ENCODE results near the gene TSPAN11. TPM values are rescaled to one million over a fixed set of nuclear protein-coding genes. Genes with fewer than 3 reads are reported as not detected.

TSPAN11 gene
- total RNA-seq, 1 donor from 2014 or later: 12.4 TPM

- Histone ChIP-seq H3K4me2 (ENCODE audit: low read length) (peak overlapping the region; percentile 85), H2AFZ (ENCODE audit: low read depth, low read length) (peak overlapping the region; percentile 85)
- peak overlapping the region; percentile 79 for H3K4me3 Mint-ChIP-seq (ENCODE audit: unreplicated experiment)
Observed at GRCh38 chr12:30925607-30926242, 823 bp upstream of the TSPAN11 start.

DNA sequence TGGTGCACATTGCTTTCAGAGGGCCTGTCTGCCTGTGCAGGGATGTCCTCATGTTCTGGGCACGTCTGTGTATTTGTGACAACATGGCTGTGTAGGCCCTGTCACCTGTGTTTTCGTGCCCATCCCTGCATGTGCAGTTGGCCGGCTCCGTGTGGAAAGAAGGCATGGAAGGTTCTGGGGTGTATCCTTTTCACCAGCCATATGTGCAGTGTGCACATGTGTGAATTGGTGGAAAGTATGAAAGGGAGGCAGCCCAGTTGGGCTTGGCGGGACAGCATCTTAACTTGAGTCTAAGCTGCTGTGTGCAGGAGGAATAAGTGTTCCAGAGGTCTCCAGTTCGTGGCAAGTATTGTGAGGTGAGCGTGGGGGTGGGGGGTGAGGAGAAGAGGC is 669 bp downstream of the TSPAN11 start:
- Histone ChIP-seq H3K27me3 (ENCODE audit: insufficient read depth, low read length) (no peaks in the 10 kb centered on the region), H3K9ac (ENCODE audit: low read length) (no peak overlapping the region), H3K27ac (ENCODE audit: low read depth, low read length) (no peak overlapping the region), H3K4me1 (ENCODE audit: insufficient read depth, low read length) (peaks cover 7% of the 10 kb centered on the region), H2AFZ (ENCODE audit: low read depth, low read length) (peak overlapping the region; percentile 58), H3K79me2 (ENCODE audit: insufficient read depth, low read length) (no peaks in the 10 kb centered on the region), H3K36me3 (ENCODE audit: insufficient read depth, low read length) (no peaks in the 10 kb centered on the region), H3K9me3 (ENCODE audit: insufficient read depth, low read depth, low read length) (no peaks in the 10 kb centered on the region), H3K4me3 (ENCODE audit: insufficient read depth, low read depth, low read length) (peak overlapping the region; percentile 48), H3K4me2 (ENCODE audit: low read length) (peak overlapping the region; percentile 85), H4K20me1 (ENCODE audit: insufficient read depth, low read length) (no peaks in the 10 kb centered on the region)
- FAIRE-seq: no peak
- H3K27ac Mint-ChIP-seq (ENCODE audit: unreplicated experiment): no peak overlapping the region
- TF ChIP-seq CTCF (IDR thresholded peaks at IDR 0.05; ENCODE audit: insufficient read depth, low read depth, low read length): no peak
- no peak for TF ChIP-seq EZH2 (IDR thresholded peaks at IDR 0.05; ENCODE audit: insufficient read depth, low read length)
- peaks cover 18% of the 10 kb centered on the region for H3K4me1 Mint-ChIP-seq (ENCODE audit: low read depth, unreplicated experiment)
- peaks cover 22% of the 10 kb centered on the region for H3K27me3 Mint-ChIP-seq (ENCODE audit: low read depth, unreplicated experiment)
- no peak for DNase-seq (ENCODE audit: low read depth)
- H3K9me3 Mint-ChIP-seq (ENCODE audit: unreplicated experiment): peaks cover 2% of the 10 kb centered on the region
- no peaks in the 10 kb centered on the region for H3K36me3 Mint-ChIP-seq (ENCODE audit: low read depth, unreplicated experiment)
- H3K4me3 Mint-ChIP-seq (ENCODE audit: unreplicated experiment): peak overlapping the region; percentile 85

More at GRCh38 chr12:30925607-30926242, 823 bp upstream of the TSPAN11 start:
- H3K36me3 Mint-ChIP-seq (ENCODE audit: low read depth, unreplicated experiment): no peaks in the 10 kb centered on the region
- TF ChIP-seq CTCF (IDR thresholded peaks at IDR 0.05; ENCODE audit: insufficient read depth, low read depth, low read length): no peak
- TF ChIP-seq EZH2 (IDR thresholded peaks at IDR 0.05; ENCODE audit: insufficient read depth, low read length): no peak
- peak overlapping the region; percentile 48 for H3K4me3 ChIP-seq (ENCODE audit: insufficient read depth, low read depth, low read length)
- no peak for FAIRE-seq
- H3K36me3 ChIP-seq (ENCODE audit: insufficient read depth, low read length): no peaks in the 10 kb centered on the region
- H3K4me1 ChIP-seq (ENCODE audit: insufficient read depth, low read length): peaks cover 7% of the 10 kb centered on the region
- peak overlapping the region; percentile 45 for H3K9ac ChIP-seq (ENCODE audit: low read length)
- peaks cover 25% of the 10 kb centered on the region for H3K27me3 Mint-ChIP-seq (ENCODE audit: low read depth, unreplicated experiment)
- H3K27ac Mint-ChIP-seq (ENCODE audit: unreplicated experiment): no peak overlapping the region
- no peak for DNase-seq (ENCODE audit: low read depth)
- H3K9me3 ChIP-seq (ENCODE audit: insufficient read depth, low read depth, low read length): no peaks in the 10 kb centered on the region
- no peak overlapping the region for H3K27ac ChIP-seq (ENCODE audit: low read depth, low read length)
- no peaks in the 10 kb centered on the region for H3K27me3 ChIP-seq (ENCODE audit: insufficient read depth, low read length)
- no peaks in the 10 kb centered on the region for H3K79me2 ChIP-seq (ENCODE audit: insufficient read depth, low read length)
- no peaks in the 10 kb centered on the region for H4K20me1 ChIP-seq (ENCODE audit: insufficient read depth, low read length)
- H3K4me1 Mint-ChIP-seq (ENCODE audit: low read depth, unreplicated experiment): peaks cover 17% of the 10 kb centered on the region
- peaks cover 2% of the 10 kb centered on the region for H3K9me3 Mint-ChIP-seq (ENCODE audit: unreplicated experiment)

All from astrocyte (in vitro differentiated cells and primary cell).